Measurements from ENCODE around the gene CCDC187. TPM values are rescaled to one million over a fixed set of nuclear protein-coding genes. Genes with fewer than 3 reads are reported as not detected.

CCDC187 gene
- total RNA-seq, 1 donor from 2014 or later, result not detected

GRCh38 chr9:136282272-136282861 lies 21.5 kb downstream of the CCDC187 start:
- Mint-ChIP-seq H3K27me3 (ENCODE audit: low read depth) (peaks cover 23% of the 10 kb centered on the region), H3K27ac (ENCODE audit: unreplicated experiment) (no peak overlapping the region), H3K4me3 (ENCODE audit: unreplicated experiment) (no peak overlapping the region), H3K9me3 (ENCODE audit: low read depth) (peaks cover 3% of the 10 kb centered on the region), H3K4me1 (ENCODE audit: low read depth) (peaks cover 4% of the 10 kb centered on the region), H3K36me3 (ENCODE audit: low read depth) (no peaks in the 10 kb centered on the region)
- DNase-seq (ENCODE audit: low spot score), result no peak
- TF ChIP-seq CTCF (IDR thresholded peaks at IDR 0.05), result no peak

GRCh38 chr9:136281421-136282271 lies 22.2 kb downstream of the CCDC187 start:
- no peak for TF ChIP-seq CTCF (IDR thresholded peaks at IDR 0.05)
- DNase-seq (ENCODE audit: low spot score), result no peak
- Mint-ChIP-seq H3K27ac (ENCODE audit: unreplicated experiment) (no peak overlapping the region), H3K9me3 (ENCODE audit: low read depth) (peaks cover 3% of the 10 kb centered on the region), H3K4me3 (ENCODE audit: unreplicated experiment) (no peak overlapping the region), H3K4me1 (ENCODE audit: low read depth) (peaks cover 4% of the 10 kb centered on the region), H3K36me3 (ENCODE audit: low read depth) (no peaks in the 10 kb centered on the region), H3K27me3 (ENCODE audit: low read depth) (peaks cover 16% of the 10 kb centered on the region)

- Mint-ChIP-seq H3K4me3 (ENCODE audit: unreplicated experiment) (no peak overlapping the region), H3K36me3 (ENCODE audit: low read depth) (no peaks in the 10 kb centered on the region), H3K4me1 (ENCODE audit: low read depth) (peaks cover 4% of the 10 kb centered on the region), H3K27me3 (ENCODE audit: low read depth) (peaks cover 15% of the 10 kb centered on the region), H3K27ac (ENCODE audit: unreplicated experiment) (no peak overlapping the region), H3K9me3 (ENCODE audit: low read depth) (peaks cover 3% of the 10 kb centered on the region)
- TF ChIP-seq CTCF (IDR thresholded peaks at IDR 0.05), result no peak
- no peak for DNase-seq (ENCODE audit: low spot score)
These were observed 23.2 kb downstream of the CCDC187 start for GRCh38 chr9:136280535-136281315.

- Mint-ChIP-seq H3K4me3 (ENCODE audit: unreplicated experiment) (no peak overlapping the region), H3K27me3 (ENCODE audit: low read depth) (peaks cover 21% of the 10 kb centered on the region), H3K9me3 (ENCODE audit: low read depth) (peaks cover 3% of the 10 kb centered on the region), H3K36me3 (ENCODE audit: low read depth) (no peaks in the 10 kb centered on the region), H3K27ac (ENCODE audit: unreplicated experiment) (no peak overlapping the region), H3K4me1 (ENCODE audit: low read depth) (peaks cover 4% of the 10 kb centered on the region)
- TF ChIP-seq CTCF (IDR thresholded peaks at IDR 0.05), result no peak
- DNase-seq (ENCODE audit: low spot score), result no peak
These were observed 24.4 kb downstream of the CCDC187 start for GRCh38 chr9:136279471-136279870.

GRCh38 chr9:136278894-136279293 lies 25.0 kb downstream of the CCDC187 start:
- H3K9me3 Mint-ChIP-seq (ENCODE audit: low read depth), result peaks cover 3% of the 10 kb centered on the region
- H3K4me3 Mint-ChIP-seq (ENCODE audit: unreplicated experiment), result no peak overlapping the region
- no peak for DNase-seq (ENCODE audit: low spot score)
- no peak for TF ChIP-seq CTCF (IDR thresholded peaks at IDR 0.05)
- peaks cover 4% of the 10 kb centered on the region for H3K4me1 Mint-ChIP-seq (ENCODE audit: low read depth)
- H3K27ac Mint-ChIP-seq (ENCODE audit: unreplicated experiment), result no peak overlapping the region
- H3K36me3 Mint-ChIP-seq (ENCODE audit: low read depth), result no peaks in the 10 kb centered on the region
- peaks cover 21% of the 10 kb centered on the region for H3K27me3 Mint-ChIP-seq (ENCODE audit: low read depth)
